Measurements from ENCODE around the gene APBA2. TPM values are rescaled to one million over a fixed set of nuclear protein-coding genes. Genes with fewer than 3 reads are reported as not detected.

The APBA2 gene
- total and polyA plus RNA-seq, 2 of the 4 experiments (the other 2 are of a cell fraction): 21.7 to 33.0 TPM

DNA sequence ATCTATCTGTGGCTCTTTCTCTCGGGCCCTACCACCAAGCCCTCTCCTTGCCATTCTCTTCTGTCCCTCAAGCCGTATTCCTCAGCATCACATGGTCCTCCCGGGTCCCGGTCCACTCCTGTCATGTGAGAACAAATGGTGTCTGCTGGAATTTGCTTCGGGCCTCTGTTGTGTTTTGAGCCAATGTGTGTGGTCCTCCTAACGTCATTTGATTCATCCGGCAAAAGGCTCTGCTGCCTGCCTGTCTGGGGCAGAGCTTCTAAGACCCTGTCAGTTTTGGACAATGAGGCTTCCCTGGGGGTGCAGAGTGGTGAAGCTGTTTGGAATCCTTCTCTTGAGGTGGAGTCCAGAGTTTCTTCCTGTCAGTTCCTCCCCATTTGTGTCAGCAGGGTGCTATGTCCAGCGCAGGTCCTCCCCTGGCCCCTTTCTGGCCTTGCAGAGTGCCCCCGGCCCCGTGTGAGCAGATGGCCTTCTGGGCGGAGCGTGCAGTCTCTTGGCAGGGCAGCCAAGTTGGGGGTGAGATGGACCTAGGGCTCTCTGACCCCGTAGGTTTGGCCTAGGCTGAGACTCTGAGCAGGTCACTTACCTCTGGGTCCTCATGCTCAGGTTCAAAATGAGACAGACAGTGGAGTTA, 93.6 kb downstream of the APBA2 start:
- H2AFZ ChIP-seq (replicated peaks; ENCODE audit: low read length, poor library complexity): no peak overlapping the region
- 63% methylated on average over 4 of the region's 13 CpGs; no CpG with 5 or more reads in 1 of the 2 experiments for WGBS, 2 experiments (ENCODE audit: extremely low coverage in 2 of 2, insufficient read length in 1 of 2)
- H3K4ac ChIP-seq (ENCODE audit: low read depth, low read length): no peak overlapping the region
- H3K4me3 ChIP-seq (ENCODE audit: insufficient read depth, low read depth, low read length): no peak overlapping the region
- ChIA-PET POLR2A (ENCODE audit: unreplicated experiment) (interaction anchor here (0.6 kb wide), 1 partner anchor 80 kb away, joined by 4 read pairs; no protein-coding TSS in a partner anchor), CTCF (no interaction called here)
- no TSS peak for BruUV-seq (replicated peaks)
- intact Hi-C loops (cut with micrococcal nuclease): no loop called here
- dilution Hi-C loops (cut with HindIII; ENCODE audit: low sequenced_read_pairs, unreplicated experiment): no loop called here
- no peak overlapping the region for H3K23ac ChIP-seq (ENCODE audit: low read depth, low read length)
- no peak overlapping the region for H3K9ac ChIP-seq (ENCODE audit: low read depth, low read length)
- H2BK120ac ChIP-seq (ENCODE audit: low read depth, low read length): no peak overlapping the region
- DNase-seq (no peak), ATAC-seq (ENCODE audit: low read depth) (no peak)
- H4K91ac ChIP-seq (ENCODE audit: insufficient read depth, low read depth, low read length): no peak overlapping the region
- no peaks in the 10 kb centered on the region for H3K9me3 ChIP-seq (ENCODE audit: control insufficient read depth, insufficient read depth, low read length)
- H3K79me1 ChIP-seq (ENCODE audit: low read depth in 1 of 2, low read length in 2 of 2): peaks cover 11 to 37% of the 10 kb centered on the region in 2 experiments
- no peak overlapping the region for H2BK5ac ChIP-seq (ENCODE audit: low read depth, low read length, poor library complexity, severe bottlenecking)
- H2AK5ac ChIP-seq (ENCODE audit: low read depth, low read length): no peak overlapping the region
- H2BK20ac ChIP-seq (ENCODE audit: low read depth, low read length): no peak overlapping the region
- H3K27ac ChIP-seq (ENCODE audit: insufficient read depth, low read length): no peak overlapping the region
- H4K20me1 ChIP-seq (ENCODE audit: insufficient read depth, low read length): peaks cover 13% of the 10 kb centered on the region; the same call in 1 of the 2 replicates
- no peak overlapping the region for H3K14ac ChIP-seq (replicated peaks; ENCODE audit: low read depth, low read length)
- TF ChIP-seq MXI1 (IDR thresholded peaks at IDR 0.05; ENCODE audit: borderline replicate concordance, low read depth, low read length) (no peak), SMC3 (IDR thresholded peaks at IDR 0.05; ENCODE audit: low read depth, low read length) (no peak), CHD1 (IDR thresholded peaks at IDR 0.05; ENCODE audit: low read depth, low read length) (no peak), FOS (IDR thresholded peaks at IDR 0.05; ENCODE audit: low read depth, low read length) (no peak)
- TF ChIP-seq, protein P1, sequence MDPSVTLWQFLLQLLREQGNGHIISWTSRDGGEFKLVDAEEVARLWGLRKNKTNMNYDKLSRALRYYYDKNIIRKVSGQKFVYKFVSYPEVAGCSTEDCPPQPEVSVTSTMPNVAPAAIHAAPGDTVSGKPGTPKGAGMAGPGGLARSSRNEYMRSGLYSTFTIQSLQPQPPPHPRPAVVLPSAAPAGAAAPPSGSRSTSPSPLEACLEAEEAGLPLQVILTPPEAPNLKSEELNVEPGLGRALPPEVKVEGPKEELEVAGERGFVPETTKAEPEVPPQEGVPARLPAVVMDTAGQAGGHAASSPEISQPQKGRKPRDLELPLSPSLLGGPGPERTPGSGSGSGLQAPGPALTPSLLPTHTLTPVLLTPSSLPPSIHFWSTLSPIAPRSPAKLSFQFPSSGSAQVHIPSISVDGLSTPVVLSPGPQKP (IDR thresholded peaks at IDR 0.05; ENCODE audit: borderline replicate concordance, low read depth, low read length): no peak
- H2AK9ac ChIP-seq (replicated peaks; ENCODE audit: low read depth, low read length, poor library complexity): no peak overlapping the region
- H2BK15ac ChIP-seq (ENCODE audit: low read depth, low read length): no peak overlapping the region
- H3K9me1 ChIP-seq (ENCODE audit: insufficient read depth, low read length): peaks cover 11% of the 10 kb centered on the region
- no peaks in the 10 kb centered on the region for H3K36me3 ChIP-seq (ENCODE audit: control insufficient read depth, insufficient read depth, low read length)
- H4K5ac ChIP-seq (ENCODE audit: low read depth, low read length): no peak overlapping the region
- H3K18ac ChIP-seq (ENCODE audit: low read depth, low read length): no peak overlapping the region
- in situ Hi-C loops (cut with MboI; ENCODE audit: low sequenced_read_pairs): loop anchor here (10.0 kb wide), 1 partner anchor 95 kb away; the partner anchor contains the start of gene APBA2
- no peaks in the 10 kb centered on the region for H3K27me3 ChIP-seq (ENCODE audit: control insufficient read depth, insufficient read depth, low read length)
- no peak overlapping the region for H3K4me2 ChIP-seq (ENCODE audit: low read depth, low read length)
- no peak overlapping the region for H3K56ac ChIP-seq (ENCODE audit: extremely low read depth, insufficient read depth, low read length)
- H4K8ac ChIP-seq (ENCODE audit: low read depth in 2 of 2, low read length in 2 of 2): no peak overlapping the region
- H3K4me1 ChIP-seq (ENCODE audit: control insufficient read depth, insufficient read depth, low read length): peaks cover 4% of the 10 kb centered on the region; the same call in 1 of the 2 replicates
